K562 (cell line): ENCODE results near the gene FAM83F. TPM values are rescaled to one million over a fixed set of nuclear protein-coding genes. Genes with fewer than 3 reads are reported as not detected.
A peak's percentile ranks its signal among the peaks of the same experiment; 100 is the strongest.

Experiments used
- ATF7 ChIP-seq: fragments of 450-650 bp; IDR thresholded peaks from 2 replicates; pipeline ENCODE4 v1.7.1; 2014; ENCODE audit warnings: mild to moderate bottlenecking, moderate library complexity
- CREBBP ChIP-seq: IDR thresholded peaks from one replicate; pipeline ENCODE4 v1.6.1; 2012; ENCODE audit warnings: low read depth, mild to moderate bottlenecking, control low read depth, inconsistent platforms, low read length
- ELF1 ChIP-seq: fragments of 200-800 bp; sonication (Bioruptor generic); IDR thresholded peaks from 2 replicates; pipeline ENCODE4 v1.6.1; 2016; ENCODE audit warnings: missing genetic modification characterization, missing compliant biosample characterization
- FOS ChIP-seq: IDR thresholded peaks from 3 replicates; pipeline ENCODE4 v1.6.1; 2011; ENCODE audit not compliant: insufficient read length; ENCODE audit errors: extremely low read depth
- GABPA ChIP-seq: fragments of 200-800 bp; sonication (Bioruptor generic); conservative IDR thresholded peaks from 2 replicates; pipeline ENCODE4 v1.6.1; 2016; ENCODE audit warnings: low read depth, missing genetic modification characterization, missing compliant biosample characterization
- KDM1A ChIP-seq, 2 experiments: fragments of 450-650 bp; IDR thresholded peaks; 2 replicates each; pipeline ENCODE4 v1.6.1; 2016; ENCODE audit warnings: mild to moderate bottlenecking in 2 of 2
- NCOA1 ChIP-seq: fragments of 450-650 bp; IDR thresholded peaks from 2 replicates; pipeline ENCODE4 v1.6.1; 2016; ENCODE audit warnings: low read depth
- NFIC ChIP-seq: fragments of 450-650 bp; IDR thresholded peaks from 2 replicates; pipeline ENCODE4 v1.6.1; 2017; ENCODE audit warnings: mild to moderate bottlenecking, inconsistent platforms
- PML ChIP-seq: IDR thresholded peaks from 2 replicates; pipeline ENCODE4 v1.6.1; 2012; ENCODE audit warnings: low read length, inconsistent platforms
- PRPF4 ChIP-seq: fragments of 200-400 bp; formaldehyde crosslinking; IDR thresholded peaks from one replicate; pipeline ENCODE4 v1.6.1; 2017; ENCODE audit warnings: low read length, low read depth, mild to moderate bottlenecking; ENCODE audit not compliant: insufficient read depth, poor library complexity, severe bottlenecking
- RHOXF2B ChIP-seq: fragments of 250-450 bp; sonication (Bioruptor Pico); conservative IDR thresholded peaks from 2 replicates; pipeline ENCODE4 v1.5.1; 2021
- SMARCB1 ChIP-seq: IDR thresholded peaks from 2 replicates; pipeline ENCODE4 v1.6.1; 2011; ENCODE audit warnings: improper control_type of control experiment, low read depth; ENCODE audit not compliant: insufficient read length
- SPI1 ChIP-seq: IDR thresholded peaks from 2 replicates; pipeline ENCODE4 v1.6.1; 2011; ENCODE audit warnings: low read depth, low read length, control low read depth, borderline replicate concordance
- TEAD4 ChIP-seq, 2 experiments: sonication (generic) in 1 of 2; formaldehyde crosslinking in 1 of 2; IDR thresholded peaks; 2 replicates each; pipeline versions ENCODE4 v1.6.1 to v1.8.0; 2012 to 2022; ENCODE audit warnings: borderline replicate concordance in 1 of 2, inconsistent platforms in 1 of 2, low read length in 1 of 2, mild to moderate bottlenecking in 1 of 2, missing genetic modification reagents in 1 of 2
- ZNF143 ChIP-seq: sonication (generic); formaldehyde crosslinking; IDR thresholded peaks from 2 replicates; pipeline ENCODE4 v1.9.0; 2022; ENCODE audit warnings: mild to moderate bottlenecking, missing genetic modification reagents
- ZNF384 ChIP-seq: IDR thresholded peaks from 2 replicates; pipeline ENCODE4 v1.6.1; 2012; ENCODE audit warnings: low read depth, low read length, improper control_type of control experiment
- polyA plus RNA-seq, 8 experiments: library from polyadenylated mRNA; depleted of rRNA in 4 of 8; stranded (reverse) in 5 of 8; unstranded in 3 of 8; fragments of >200 nt; fragmentation: Nextera tagmentation in 2 of 8; fragmentation: Illumina TruSeq in 1 of 8; extraction: Ambion mirVana in 2 of 8; extraction: Trizol in 1 of 8; gene quantifications; 2 replicates each; pipeline versions ENCODE4 v1.2.1 to v1.2.3, GENCODE V29; 2011 to 2014; ENCODE audit warnings: inconsistent platforms in 1 of 8, missing spikeins in 1 of 8
- total RNA-seq, 7 experiments: library from RNA; depleted of rRNA in 6 of 7; stranded (reverse); fragments of >200 nt in 6 of 7; fragmentation: Illumina TruSeq in 2 of 7; extraction: Trizol in 2 of 7; gene quantifications; 2 replicates each; pipeline versions ENCODE4 v1.2.1 to v1.2.3, GENCODE V29; 2011 to 2021; ENCODE audit warnings: low replicate concordance in 1 of 7
- TF ChIP-seq, protein P1 (sequence below): fragments of 250-450 bp; sonication (Bioruptor Pico); IDR thresholded peaks from 2 replicates; pipeline ENCODE4 v1.8.0; 2022; ENCODE audit warnings: inconsistent platforms, mild to moderate bottlenecking, moderate library complexity, borderline replicate concordance
- TF ChIP-seq, protein P2 (sequence below), 3 experiments: fragments of 200-800 bp in 1 of 3; sonication (Bioruptor generic) in 1 of 3; sonication (generic) in 1 of 3; formaldehyde crosslinking in 1 of 3; IDR thresholded peaks; 2 replicates each; pipeline versions ENCODE4 v1.6.1 to v1.8.0; 2016 to 2022; ENCODE audit warnings: mild to moderate bottlenecking in 2 of 3, missing compliant biosample characterization in 2 of 3, missing genetic modification characterization in 2 of 3, missing genetic modification reagents in 1 of 3
- TF ChIP-seq, protein P3 (sequence below): fragments of 450-650 bp; IDR thresholded peaks from 2 replicates; pipeline ENCODE4 v1.6.1; 2016; ENCODE audit warnings: missing biosample characterization, missing genetic modification characterization
- TF ChIP-seq, protein P4 (sequence below): fragments of 450-650 bp; formaldehyde crosslinking; IDR thresholded peaks from 2 replicates; pipeline ENCODE4 v1.4.0; 2020; ENCODE audit warnings: mild to moderate bottlenecking, moderate library complexity
- TF ChIP-seq, protein P5 (sequence below), 2 experiments: fragments of 450-650 bp; conservative IDR thresholded peaks; 2 replicates each; pipeline ENCODE4 v1.6.1; 2017; ENCODE audit warnings: mild to moderate bottlenecking in 2 of 2, moderate library complexity in 2 of 2

FAM83F gene
- total and polyA plus RNA-seq, 9 of the 15 experiments (the other 6 are each of a cell fraction or from before 2014, with no cell fraction given) = under 0.01 to 0.13 (median 0.04) TPM; not detected in 1

DNA sequence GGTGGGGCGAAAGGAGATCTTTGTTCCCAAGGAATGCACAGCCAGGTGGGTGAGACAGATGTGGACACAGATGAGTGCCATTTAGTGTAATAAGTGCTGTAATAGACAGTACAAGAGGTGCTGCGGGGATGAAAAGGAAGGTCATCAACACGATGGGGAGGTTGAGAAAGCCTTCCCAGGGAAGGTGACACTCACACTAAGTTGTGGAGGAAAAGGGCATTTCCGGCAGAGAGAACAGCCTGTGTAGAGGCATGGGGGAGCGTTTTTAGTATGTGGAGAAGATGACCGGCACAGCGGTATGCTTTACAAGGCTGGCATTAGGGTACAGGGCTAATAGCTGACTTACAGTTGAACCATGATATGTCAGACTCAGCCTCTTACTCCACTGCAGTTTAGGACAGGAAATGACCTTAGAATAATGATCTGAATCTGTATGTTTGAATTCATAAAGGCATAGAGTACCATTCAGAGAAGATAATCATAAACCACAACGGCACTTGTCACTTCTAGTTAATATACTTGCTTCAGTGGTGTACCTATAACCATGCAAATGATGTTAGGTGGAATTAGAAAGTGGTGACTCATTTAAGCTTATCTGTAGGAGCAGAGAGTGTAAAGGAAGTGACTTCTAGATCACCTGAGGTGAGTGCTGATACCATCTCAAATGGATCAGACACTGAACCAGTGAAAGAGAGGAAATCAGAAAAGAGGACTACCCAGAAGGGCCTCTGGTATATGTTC, 60.6 kb downstream of the FAM83F start (continued):
- TF ChIP-seq PML = peak; percentile 52; the same call in 1 of the 2 replicates
- peak; percentile 42 for TF ChIP-seq FOS
- TF ChIP-seq CREBBP = no peak
- TF ChIP-seq, protein P1, sequence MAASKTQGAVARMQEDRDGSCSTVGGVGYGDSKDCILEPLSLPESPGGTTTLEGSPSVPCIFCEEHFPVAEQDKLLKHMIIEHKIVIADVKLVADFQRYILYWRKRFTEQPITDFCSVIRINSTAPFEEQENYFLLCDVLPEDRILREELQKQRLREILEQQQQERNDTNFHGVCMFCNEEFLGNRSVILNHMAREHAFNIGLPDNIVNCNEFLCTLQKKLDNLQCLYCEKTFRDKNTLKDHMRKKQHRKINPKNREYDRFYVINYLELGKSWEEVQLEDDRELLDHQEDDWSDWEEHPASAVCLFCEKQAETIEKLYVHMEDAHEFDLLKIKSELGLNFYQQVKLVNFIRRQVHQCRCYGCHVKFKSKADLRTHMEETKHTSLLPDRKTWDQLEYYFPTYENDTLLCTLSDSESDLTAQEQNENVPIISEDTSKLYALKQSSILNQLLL = no peak
- TF ChIP-seq TEAD4 (IDR thresholded peaks at IDR 0.05; ENCODE audit: low read length) = peak; percentile 82
- no peak for TF ChIP-seq TEAD4 (CRISPR knock-in tag; IDR thresholded peaks at IDR 0.05; ENCODE audit: borderline replicate concordance)
- peak; percentile 81 for TF ChIP-seq SMARCB1
- TF ChIP-seq ZNF384 = no peak
- peak; percentile 71 for TF ChIP-seq ATF7
- no peak for TF ChIP-seq ZNF143 (CRISPR knock-in tag)
- no peak for TF ChIP-seq PRPF4
- TF ChIP-seq, protein P2, sequence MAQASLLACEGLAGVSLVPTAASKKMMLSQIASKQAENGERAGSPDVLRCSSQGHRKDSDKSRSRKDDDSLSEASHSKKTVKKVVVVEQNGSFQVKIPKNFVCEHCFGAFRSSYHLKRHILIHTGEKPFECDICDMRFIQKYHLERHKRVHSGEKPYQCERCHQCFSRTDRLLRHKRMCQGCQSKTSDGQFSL (CRISPR knock-in tag; IDR thresholded peaks at IDR 0.05) = no peak
- TF ChIP-seq, protein P2 (tag; IDR thresholded peaks at IDR 0.05) = no peak
- TF ChIP-seq, protein P3, sequence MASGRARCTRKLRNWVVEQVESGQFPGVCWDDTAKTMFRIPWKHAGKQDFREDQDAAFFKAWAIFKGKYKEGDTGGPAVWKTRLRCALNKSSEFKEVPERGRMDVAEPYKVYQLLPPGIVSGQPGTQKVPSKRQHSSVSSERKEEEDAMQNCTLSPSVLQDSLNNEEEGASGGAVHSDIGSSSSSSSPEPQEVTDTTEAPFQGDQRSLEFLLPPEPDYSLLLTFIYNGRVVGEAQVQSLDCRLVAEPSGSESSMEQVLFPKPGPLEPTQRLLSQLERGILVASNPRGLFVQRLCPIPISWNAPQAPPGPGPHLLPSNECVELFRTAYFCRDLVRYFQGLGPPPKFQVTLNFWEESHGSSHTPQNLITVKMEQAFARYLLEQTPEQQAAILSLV (tag) = no peak
- TF ChIP-seq SPI1 = 0 out of 2 replicates have a peak, but pooled peaks have one; percentile 5
- peak; percentile 76 to 80 for TF ChIP-seq KDM1A (IDR thresholded peaks at IDR 0.05)
- TF ChIP-seq ELF1 (tag) = no peak
- TF ChIP-seq NCOA1 = peak; percentile 80
- TF ChIP-seq RHOXF2B (CRISPR knock-in tag) = no peak
- TF ChIP-seq, protein P4, sequence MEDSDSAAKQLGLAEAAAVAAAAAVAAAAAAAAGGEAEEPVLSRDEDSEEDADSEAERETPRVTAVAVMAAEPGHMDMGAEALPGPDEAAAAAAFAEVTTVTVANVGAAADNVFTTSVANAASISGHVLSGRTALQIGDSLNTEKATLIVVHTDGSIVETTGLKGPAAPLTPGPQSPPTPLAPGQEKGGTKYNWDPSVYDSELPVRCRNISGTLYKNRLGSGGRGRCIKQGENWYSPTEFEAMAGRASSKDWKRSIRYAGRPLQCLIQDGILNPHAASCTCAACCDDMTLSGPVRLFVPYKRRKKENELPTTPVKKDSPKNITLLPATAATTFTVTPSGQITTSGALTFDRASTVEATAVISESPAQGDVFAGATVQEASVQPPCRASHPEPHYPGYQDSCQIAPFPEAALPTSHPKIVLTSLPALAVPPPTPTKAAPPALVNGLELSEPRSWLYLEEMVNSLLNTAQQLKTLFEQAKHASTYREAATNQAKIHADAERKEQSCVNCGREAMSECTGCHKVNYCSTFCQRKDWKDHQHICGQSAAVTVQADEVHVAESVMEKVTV (CRISPR knock-in tag) = no peak
- peak; percentile 11; the same call in 1 of the 2 replicates for TF ChIP-seq GABPA (tag)
- TF ChIP-seq, protein P5, sequence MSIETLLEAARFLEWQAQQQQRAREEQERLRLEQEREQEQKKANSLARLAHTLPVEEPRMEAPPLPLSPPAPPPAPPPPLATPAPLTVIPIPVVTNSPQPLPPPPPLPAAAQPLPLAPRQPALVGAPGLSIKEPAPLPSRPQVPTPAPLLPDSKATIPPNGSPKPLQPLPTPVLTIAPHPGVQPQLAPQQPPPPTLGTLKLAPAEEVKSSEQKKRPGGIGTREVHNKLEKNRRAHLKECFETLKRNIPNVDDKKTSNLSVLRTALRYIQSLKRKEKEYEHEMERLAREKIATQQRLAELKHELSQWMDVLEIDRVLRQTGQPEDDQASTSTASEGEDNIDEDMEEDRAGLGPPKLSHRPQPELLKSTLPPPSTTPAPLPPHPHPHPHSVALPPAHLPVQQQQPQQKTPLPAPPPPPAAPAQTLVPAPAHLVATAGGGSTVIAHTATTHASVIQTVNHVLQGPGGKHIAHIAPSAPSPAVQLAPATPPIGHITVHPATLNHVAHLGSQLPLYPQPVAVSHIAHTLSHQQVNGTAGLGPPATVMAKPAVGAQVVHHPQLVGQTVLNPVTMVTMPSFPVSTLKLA (conservative IDR thresholded peaks at IDR 0.05) = no peak
- no peak for TF ChIP-seq NFIC
